GM12891 (cell line): Measurements from ENCODE around the gene HTRA1.

Source experiments
- PAX5 ChIP-seq: IDR thresholded peaks from 2 replicates; pipeline ENCODE4 v1.6.1; 2011; ENCODE audit warnings: low read length, moderate library complexity, mild to moderate bottlenecking; ENCODE audit not compliant: insufficient read depth, severe bottlenecking
- POLR2A ChIP-seq: IDR thresholded peaks from 2 replicates; pipeline ENCODE4 v1.6.1; 2011; ENCODE audit warnings: low read depth, low read length, control low read depth
- POLR2AphosphoS5 ChIP-seq: IDR thresholded peaks from 2 replicates; pipeline ENCODE4 v1.6.1; 2011; ENCODE audit warnings: low read depth, low read length, control low read depth
- POU2F2 ChIP-seq: IDR thresholded peaks from 2 replicates; pipeline ENCODE4 v1.6.1; 2011; ENCODE audit warnings: low read depth, mild to moderate bottlenecking, control low read depth, low read length, moderate library complexity
- TAF1 ChIP-seq: IDR thresholded peaks from 2 replicates; pipeline ENCODE4 v1.6.1; 2011; ENCODE audit warnings: low read depth, low read length, control low read depth

- TF ChIP-seq POLR2A (no peak), PAX5 (no peak), POLR2AphosphoS5 (no peak), TAF1 (no peak), POU2F2 (no peak)
Measured at GRCh38 chr10:122514045-122514840, 52.9 kb downstream of the HTRA1 start.
